PC-9 (cell line): ENCODE results near the gene ZNHIT2. TPM values are rescaled to one million over a fixed set of nuclear protein-coding genes. Genes with fewer than 3 reads are reported as not detected.

ENCODE experiments used
- Bru-seq: library from RNA; stranded (reverse); fragments of 400-500 nt; gene quantifications from one replicate; lab custom pipeline; 2021; lab: Mats Ljungman, UMichigan
- BruChase-seq, 2 experiments: library from RNA; stranded (reverse); fragments of 400-500 nt; gene quantifications; one replicate each; lab custom pipeline; 2021; lab: Mats Ljungman, UMichigan
- BruUV-seq: library from RNA; stranded (reverse); fragments of 400-500 nt; replicated peaks from 2 replicates; lab custom pipeline; 2021; lab: Mats Ljungman, UMichigan
- CTCF ChIA-PET: fragments of 300-600 bp; sonication (Branson Sonifier 250); formaldehyde crosslinking; loops from one replicate; lab custom pipeline; 2022; ENCODE audit warnings: antibody characterized with exemption; lab: Charles Lee
- POLR2A ChIA-PET: fragments of 300-600 bp; sonication (Branson Sonifier 250); formaldehyde crosslinking; loops from one replicate; lab custom pipeline; 2022; ENCODE audit warnings: antibody characterized with exemption; ENCODE audit not compliant: unreplicated experiment; lab: Charles Lee
- DNase-seq, 2 experiments: peaks; one replicate each; pipeline versions ENCODE4 v3.0.0 to v3.0.0-alpha.2; 2015 to 2022; ENCODE audit warnings: mixed read lengths in 1 of 2
- H2AFZ ChIP-seq: fragments of 200-600 bp; sonication (generic); 2 replicates; pipeline ENCODE4 v1.8.1; 2017; ENCODE audit warnings: antibody characterized with exemption
- H3F3A ChIP-seq: fragments of 200-600 bp; sonication (generic); 2 replicates; pipeline ENCODE4 v1.8.1; 2017; ENCODE audit warnings: antibody characterized with exemption, mild to moderate bottlenecking, low read depth; ENCODE audit not compliant: insufficient read depth
- H3K27ac ChIP-seq: fragments of 200-600 bp; sonication (generic); 2 replicates; pipeline ENCODE4 v1.6.1; 2016; ENCODE audit warnings: mixed run types
- H3K27me3 ChIP-seq: fragments of 200-600 bp; sonication (generic); 2 replicates; pipeline ENCODE4 v1.6.1; 2016; ENCODE audit warnings: low read depth, mixed run types; ENCODE audit not compliant: insufficient read depth
- H3K36me3 ChIP-seq: fragments of 200-600 bp; sonication (generic); 2 replicates; pipeline ENCODE4 v1.6.1; 2016; ENCODE audit warnings: low read depth, mixed run types
- H3K4me1 ChIP-seq: fragments of 200-600 bp; sonication (generic); replicated peaks from 2 replicates; pipeline ENCODE4 v1.6.1; 2016; ENCODE audit warnings: mixed run types; ENCODE audit not compliant: insufficient read depth
- H3K4me2 ChIP-seq: fragments of 200-600 bp; sonication (generic); 2 replicates; pipeline ENCODE4 v1.6.1; 2017; ENCODE audit warnings: mixed run types
- H3K4me3 ChIP-seq: fragments of 200-600 bp; sonication (generic); 2 replicates; pipeline ENCODE4 v1.6.1; 2016; ENCODE audit warnings: mixed run types
- H3K79me2 ChIP-seq: fragments of 200-600 bp; sonication (generic); 2 replicates; pipeline ENCODE4 v1.6.1; 2017; ENCODE audit warnings: low read depth, mixed run types
- H3K9me2 ChIP-seq: fragments of 200-600 bp; sonication (generic); 2 replicates; pipeline ENCODE4 v1.8.1; 2017; ENCODE audit warnings: mild to moderate bottlenecking; ENCODE audit not compliant: insufficient read depth
- H3K9me3 ChIP-seq: fragments of 200-600 bp; sonication (generic); 2 replicates; pipeline ENCODE4 v1.8.1; 2016; ENCODE audit warnings: low read depth; ENCODE audit not compliant: insufficient read depth
- H4K20me1 ChIP-seq: fragments of 200-600 bp; sonication (generic); 2 replicates; pipeline ENCODE4 v1.8.1; 2017; ENCODE audit not compliant: insufficient read depth
- EZH2 ChIP-seq: fragments of 200-600 bp; sonication (generic); IDR thresholded peaks from 2 replicates; pipeline ENCODE4 v1.8.0; 2017; ENCODE audit warnings: antibody characterized with exemption, low read depth
- intact Hi-C: fragments of 100-400 bp; cut with micrococcal nuclease; formaldehyde crosslinking; loops from one replicate; pipeline ENCODE4 v1.10.0; 2022; ENCODE audit not compliant: unreplicated experiment
- long read RNA-seq: library from polyadenylated mRNA; stranded (forward); transcript quantifications from one replicate; pipeline ENCODE4 v2.0.0, GENCODE V29; 2022
- total RNA-seq: library from RNA; stranded (reverse); gene quantifications from 2 replicates; pipeline ENCODE4 v1.2.3, GENCODE V29; 2021
- TF ChIP-seq, protein P1 (sequence below): fragments of 200-600 bp; sonication (generic); conservative IDR thresholded peaks from 2 replicates; pipeline ENCODE4 v1.6.1; 2017; ENCODE audit warnings: mixed run types, antibody characterized with exemption, mild to moderate bottlenecking, moderate library complexity

Gene ZNHIT2
- total RNA-seq (13.7 and 22.3 TPM in 2 replicates), Bru-seq, nascent RNA (percentile 55 among the genes with signal in this experiment), BruChase-seq, experiment 1, labeled RNA remaining after a 2-hour chase (percentile 63 among the genes with signal in this experiment), BruChase-seq, experiment 2, labeled RNA remaining after a 6-hour chase (percentile 66 among the genes with signal in this experiment)
- long read RNA-seq, transcript ZNHIT2-201 (1 exons, 1,306 nt) = major isoform, 46 of 46 reads
- long read RNA-seq, partial matches to known transcripts = 0 of 46 reads
- long read RNA-seq, other reads (novel, unspliced or antisense) = 0 of 46 reads

DNA sequence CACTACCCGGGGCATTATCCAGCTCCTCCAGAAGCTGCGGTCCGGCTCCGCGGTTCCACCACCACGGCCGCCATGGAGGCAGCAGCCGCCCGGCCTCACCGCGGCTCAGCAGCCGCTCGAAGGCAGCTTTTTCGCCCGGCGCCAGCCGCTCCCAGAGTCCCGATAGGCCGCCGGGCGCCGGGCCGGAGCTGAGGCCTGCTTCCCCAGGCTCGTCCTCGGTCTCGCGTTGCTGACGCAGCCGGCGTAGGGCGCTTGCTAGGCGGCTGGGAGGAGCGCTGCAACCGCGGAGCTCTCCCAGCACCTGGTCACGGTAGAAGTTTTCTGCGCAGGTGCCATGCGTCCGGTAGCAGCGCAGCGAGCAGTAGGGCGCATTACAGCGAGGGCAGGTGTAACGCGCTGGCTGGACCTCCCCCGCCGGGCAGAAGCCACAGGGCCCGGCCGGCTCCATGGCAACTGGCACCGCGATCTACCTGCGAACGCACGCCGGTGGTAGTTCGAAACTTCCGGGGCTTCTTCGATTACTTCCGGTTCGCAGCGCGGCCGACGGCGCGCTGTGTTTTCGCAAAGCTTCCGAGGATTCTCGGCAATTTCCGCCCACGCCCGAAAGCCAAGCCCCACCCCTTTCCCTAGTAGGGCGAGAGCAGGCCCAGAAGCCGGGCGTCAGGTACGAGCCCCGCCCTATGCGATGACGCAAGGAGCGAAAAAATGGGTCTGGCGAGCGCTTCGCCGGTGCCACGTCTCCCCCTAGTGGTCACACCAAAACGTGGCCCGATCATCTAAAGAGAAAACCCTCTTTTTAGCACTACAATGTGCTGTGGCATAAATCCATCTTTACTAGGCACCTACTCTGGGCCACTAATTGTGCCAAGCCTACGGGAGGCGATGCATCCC lies at the start of gene ZNHIT2:
ZNHIT2 (minus strand) TSS at position 496 of the 891 bp plus-strand sequence; CDS start at position 448, 48 bp downstream.
- ChIA-PET POLR2A (interaction anchor here (0.5 to 0.6 kb wide), 3 partner anchors 39 to 200 kb away, joined by 3 to 6 read pairs (median 4); no protein-coding TSS in a partner anchor), CTCF (interaction anchor here (0.6 to 0.9 kb wide), 5 partner anchors 46 to 1543 kb away, joined by 3 to 13 read pairs (median 5); no protein-coding TSS in a partner anchor)
- Histone ChIP-seq H3K27me3 (no peaks in the 10 kb centered on the region), H3F3A (peaks cover 71% of the 10 kb centered on the region), H4K20me1 (peaks cover 10% of the 10 kb centered on the region; the same call in 1 of the 2 replicates), H3K9me2 (no peaks in the 10 kb centered on the region), H2AFZ (peak within 1 kb of the TSS; percentile 75), H3K9me3 (no peaks in the 10 kb centered on the region), H3K79me2 (peaks cover 62% of the 10 kb centered on the region), H3K27ac (peak within 1 kb of the TSS; percentile 86), H3K4me2 (peak within 1 kb of the TSS; percentile 98), H3K4me1 (peaks cover 38% of the 10 kb centered on the region), H3K36me3 (peaks cover 17% of the 10 kb centered on the region), H3K4me3 (peak within 1 kb of the TSS; percentile 100)
- peak; percentile 96 to 100 for DNase-seq
- BruUV-seq = no TSS peak
- intact Hi-C loops = loop anchor here (2.0 to 5.0 kb wide), 6 partner anchors 91 to 340 kb away; partner anchors contain the start of genes ARL2, ATG2A, PPP2R5B and SF1
- TF ChIP-seq EZH2 = no peak
- TF ChIP-seq, protein P1, sequence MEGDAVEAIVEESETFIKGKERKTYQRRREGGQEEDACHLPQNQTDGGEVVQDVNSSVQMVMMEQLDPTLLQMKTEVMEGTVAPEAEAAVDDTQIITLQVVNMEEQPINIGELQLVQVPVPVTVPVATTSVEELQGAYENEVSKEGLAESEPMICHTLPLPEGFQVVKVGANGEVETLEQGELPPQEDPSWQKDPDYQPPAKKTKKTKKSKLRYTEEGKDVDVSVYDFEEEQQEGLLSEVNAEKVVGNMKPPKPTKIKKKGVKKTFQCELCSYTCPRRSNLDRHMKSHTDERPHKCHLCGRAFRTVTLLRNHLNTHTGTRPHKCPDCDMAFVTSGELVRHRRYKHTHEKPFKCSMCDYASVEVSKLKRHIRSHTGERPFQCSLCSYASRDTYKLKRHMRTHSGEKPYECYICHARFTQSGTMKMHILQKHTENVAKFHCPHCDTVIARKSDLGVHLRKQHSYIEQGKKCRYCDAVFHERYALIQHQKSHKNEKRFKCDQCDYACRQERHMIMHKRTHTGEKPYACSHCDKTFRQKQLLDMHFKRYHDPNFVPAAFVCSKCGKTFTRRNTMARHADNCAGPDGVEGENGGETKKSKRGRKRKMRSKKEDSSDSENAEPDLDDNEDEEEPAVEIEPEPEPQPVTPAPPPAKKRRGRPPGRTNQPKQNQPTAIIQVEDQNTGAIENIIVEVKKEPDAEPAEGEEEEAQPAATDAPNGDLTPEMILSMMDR = peak; percentile 98

DNA sequence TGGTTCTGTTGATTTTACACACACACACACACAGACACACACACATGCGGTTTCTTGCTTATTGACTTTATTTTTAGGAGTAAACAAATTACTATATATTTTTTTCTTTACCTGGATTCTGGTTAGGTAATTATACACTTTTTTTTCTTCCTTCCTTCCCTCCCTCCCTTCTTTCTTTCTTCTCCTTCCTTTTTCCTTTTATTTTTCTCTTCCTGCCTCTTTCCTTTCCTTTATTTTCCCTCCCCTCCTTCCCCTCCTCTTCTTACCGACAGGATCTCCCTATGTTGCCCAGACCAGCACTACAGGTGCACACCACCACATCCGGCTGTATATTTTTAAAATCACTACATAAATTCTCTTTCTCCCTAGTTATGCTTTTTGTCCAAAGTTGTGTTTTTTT lies 49.4 kb upstream of the ZNHIT2 start:
- H3K4me3 ChIP-seq = no peak overlapping the region
- H4K20me1 ChIP-seq = no peaks in the 10 kb centered on the region
- no peaks in the 10 kb centered on the region for H3K4me1 ChIP-seq
- H3K27ac ChIP-seq = no peak overlapping the region
- no peaks in the 10 kb centered on the region for H3K36me3 ChIP-seq
- H3K4me2 ChIP-seq = no peak overlapping the region
- ChIA-PET POLR2A (no interaction called here), CTCF (interaction anchor here (0.6 kb wide), 1 partner anchor 26 kb away, joined by 5 read pairs; no protein-coding TSS in a partner anchor)
- H3K9me3 ChIP-seq = no peaks in the 10 kb centered on the region
- no peaks in the 10 kb centered on the region for H3K27me3 ChIP-seq
- TF ChIP-seq EZH2 = no peak
- TF ChIP-seq, protein P1 = no peak
- H3K79me2 ChIP-seq = no peaks in the 10 kb centered on the region
- no peak overlapping the region for H2AFZ ChIP-seq
- BruUV-seq = no TSS peak
- no peaks in the 10 kb centered on the region for H3K9me2 ChIP-seq
- peaks cover 23% of the 10 kb centered on the region; the same call in 1 of the 2 replicates for H3F3A ChIP-seq
- intact Hi-C loops = no loop called here
- no peak for DNase-seq
